Suprapubic skin (tissue), 4 donors: ENCODE measurements around the gene RFESD.

ENCODE experiments used
- EP300 ChIP-seq: sonication (generic); formaldehyde crosslinking; IDR thresholded peaks from one replicate; pipeline ENCODE4 v1.6.1; 2017; ENCODE audit warnings: antibody characterized with exemption
- POLR2A ChIP-seq, 2 donors: fragments of 450-650 bp; IDR thresholded peaks; one replicate each; pipeline ENCODE4 v1.6.1; 2017; ENCODE audit warnings: antibody characterized with exemption in 2 of 2, mild to moderate bottlenecking in 2 of 2, moderate library complexity in 2 of 2
- POLR2AphosphoS5 ChIP-seq, 3 donors: sonication (generic); formaldehyde crosslinking; IDR thresholded peaks; one replicate each; pipeline ENCODE4 v1.6.1; 2017; ENCODE audit warnings: antibody characterized with exemption in 3 of 3
- TF ChIP-seq, protein P1 (sequence below), 2 donors: fragments of 200-600 bp in 1 of 2; fragments of 450-650 bp in 1 of 2; sonication (generic) in 1 of 2; IDR thresholded peaks; one replicate each; pipeline ENCODE4 v1.5.1; 2016 to 2019; ENCODE audit warnings: antibody characterized with exemption in 2 of 2, mild to moderate bottlenecking in 1 of 2, moderate library complexity in 1 of 2

DNA sequence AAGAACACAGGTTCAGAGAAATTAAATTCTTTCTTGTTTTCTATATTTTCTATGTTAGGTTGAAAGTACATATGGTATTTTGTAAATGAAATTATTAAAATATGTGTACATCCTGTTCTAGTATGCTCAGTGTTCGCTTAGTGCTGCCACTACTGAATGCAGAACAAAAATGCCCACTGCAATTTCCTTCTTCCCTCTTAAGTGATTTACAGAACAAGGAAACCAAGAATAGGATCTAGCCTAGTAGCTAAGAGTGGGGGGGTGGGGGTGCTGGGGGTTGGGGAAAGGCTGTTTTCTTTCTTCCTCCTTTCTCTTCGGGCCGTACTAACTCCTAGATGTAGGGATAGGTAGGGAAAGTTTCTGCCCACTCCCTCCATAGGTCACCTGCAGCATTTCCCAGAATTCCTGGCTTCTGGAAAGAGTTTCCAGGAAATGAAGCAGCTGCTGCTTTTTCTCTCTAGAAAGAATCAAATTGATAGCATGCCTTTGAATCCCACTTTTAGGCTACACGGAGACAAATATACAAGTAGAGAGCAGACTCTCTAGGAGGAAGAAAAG lies 20.6 kb downstream of the RFESD start:
- TF ChIP-seq POLR2A (IDR thresholded peaks at IDR 0.05) (no peak), POLR2AphosphoS5 (IDR thresholded peaks at IDR 0.05) (no peak), EP300 (no peak)
- TF ChIP-seq, protein P1, sequence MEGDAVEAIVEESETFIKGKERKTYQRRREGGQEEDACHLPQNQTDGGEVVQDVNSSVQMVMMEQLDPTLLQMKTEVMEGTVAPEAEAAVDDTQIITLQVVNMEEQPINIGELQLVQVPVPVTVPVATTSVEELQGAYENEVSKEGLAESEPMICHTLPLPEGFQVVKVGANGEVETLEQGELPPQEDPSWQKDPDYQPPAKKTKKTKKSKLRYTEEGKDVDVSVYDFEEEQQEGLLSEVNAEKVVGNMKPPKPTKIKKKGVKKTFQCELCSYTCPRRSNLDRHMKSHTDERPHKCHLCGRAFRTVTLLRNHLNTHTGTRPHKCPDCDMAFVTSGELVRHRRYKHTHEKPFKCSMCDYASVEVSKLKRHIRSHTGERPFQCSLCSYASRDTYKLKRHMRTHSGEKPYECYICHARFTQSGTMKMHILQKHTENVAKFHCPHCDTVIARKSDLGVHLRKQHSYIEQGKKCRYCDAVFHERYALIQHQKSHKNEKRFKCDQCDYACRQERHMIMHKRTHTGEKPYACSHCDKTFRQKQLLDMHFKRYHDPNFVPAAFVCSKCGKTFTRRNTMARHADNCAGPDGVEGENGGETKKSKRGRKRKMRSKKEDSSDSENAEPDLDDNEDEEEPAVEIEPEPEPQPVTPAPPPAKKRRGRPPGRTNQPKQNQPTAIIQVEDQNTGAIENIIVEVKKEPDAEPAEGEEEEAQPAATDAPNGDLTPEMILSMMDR (IDR thresholded peaks at IDR 0.05), result no peak
